Glutamatergic neuron (in vitro differentiated cells): ENCODE data around the gene MRPL4. TPM values are rescaled to one million over a fixed set of nuclear protein-coding genes. Genes with fewer than 3 reads are reported as not detected.
A peak's percentile ranks its signal among the peaks of the same experiment; 100 is the strongest.

Source experiments
- DNase-seq: peaks from one replicate; pipeline ENCODE4 v3.0.0; 2022
- H3K27ac Mint-ChIP-seq: one replicate; pipeline ENCODE4 v1.8.0; 2020; ENCODE audit warnings: mild to moderate bottlenecking, mixed read lengths, inconsistent platforms; ENCODE audit not compliant: unreplicated experiment
- H3K27me3 Mint-ChIP-seq: one replicate; pipeline ENCODE4 v1.8.0; 2020; ENCODE audit warnings: mild to moderate bottlenecking, moderate library complexity, mixed read lengths, inconsistent platforms; ENCODE audit not compliant: unreplicated experiment
- H3K36me3 Mint-ChIP-seq: one replicate; pipeline ENCODE4 v1.8.0; 2020; ENCODE audit warnings: mild to moderate bottlenecking, mixed read lengths, inconsistent platforms; ENCODE audit not compliant: unreplicated experiment
- H3K4me1 Mint-ChIP-seq: one replicate; pipeline ENCODE4 v1.8.0; 2020; ENCODE audit warnings: mild to moderate bottlenecking, low read depth, mixed read lengths, inconsistent platforms; ENCODE audit not compliant: unreplicated experiment
- H3K4me3 Mint-ChIP-seq: one replicate; pipeline ENCODE4 v1.8.0; 2020; ENCODE audit warnings: mild to moderate bottlenecking, mixed read lengths, inconsistent platforms; ENCODE audit not compliant: unreplicated experiment
- H3K9me3 Mint-ChIP-seq: one replicate; pipeline ENCODE4 v1.8.0; 2020; ENCODE audit warnings: mild to moderate bottlenecking, moderate library complexity, mixed read lengths, inconsistent platforms; ENCODE audit not compliant: unreplicated experiment
- total RNA-seq: library from RNA; stranded (reverse); fragmentation: NEBNext Ultra II Directional; extraction: Animal tissue kit (Norgen Biotek cat#: 25700); gene quantifications from one replicate; pipeline ENCODE4 v1.2.1, GENCODE V29; 2021; ENCODE audit not compliant: unreplicated experiment
- TF ChIP-seq, protein P1 (sequence below): fragments of 200-600 bp; sonication (generic); IDR thresholded peaks from one replicate; pipeline ENCODE4 v1.5.0; 2021; ENCODE audit not compliant: partially characterized antibody, unreplicated experiment

The MRPL4 gene
- total RNA-seq, 1 donor from 2014 or later: 42.8 TPM

DNA sequence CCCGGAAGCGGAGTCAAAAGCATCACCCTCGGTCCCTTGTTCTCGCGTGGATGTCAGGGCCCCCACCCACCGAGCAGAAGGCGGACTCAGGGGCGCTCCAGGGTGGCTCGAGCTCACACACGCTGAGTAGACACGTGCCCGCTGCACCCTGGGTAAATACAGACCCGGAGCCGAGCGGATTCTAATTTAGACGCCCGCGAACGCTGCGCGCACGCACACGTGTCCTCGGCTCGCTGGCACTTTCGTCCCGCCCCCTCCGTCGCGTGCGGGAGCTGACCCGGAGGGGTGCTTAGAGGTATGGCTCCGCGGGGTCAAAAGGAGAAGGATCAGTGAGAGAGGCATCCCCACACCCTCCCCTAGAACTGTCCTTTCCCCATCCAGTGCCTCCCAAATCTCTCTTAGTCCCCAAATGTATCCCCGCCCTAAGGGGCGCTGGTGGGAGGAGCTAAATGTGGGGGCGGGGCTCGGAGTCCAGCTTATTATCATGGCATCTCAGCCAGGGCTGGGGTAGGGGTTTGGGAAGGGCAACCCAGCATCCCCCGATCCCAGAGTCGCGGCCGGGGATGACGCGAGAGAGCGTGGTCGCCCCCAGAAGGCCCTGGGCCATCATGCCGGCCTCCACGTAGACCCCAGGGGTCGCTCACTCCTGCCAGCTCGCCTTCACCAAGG, 37.3 kb downstream of the MRPL4 start:
- H3K9me3 Mint-ChIP-seq: peaks cover 14% of the 10 kb centered on the region
- DNase-seq: peak; percentile 46
- H3K27ac Mint-ChIP-seq: no peak overlapping the region
- TF ChIP-seq, protein P1, sequence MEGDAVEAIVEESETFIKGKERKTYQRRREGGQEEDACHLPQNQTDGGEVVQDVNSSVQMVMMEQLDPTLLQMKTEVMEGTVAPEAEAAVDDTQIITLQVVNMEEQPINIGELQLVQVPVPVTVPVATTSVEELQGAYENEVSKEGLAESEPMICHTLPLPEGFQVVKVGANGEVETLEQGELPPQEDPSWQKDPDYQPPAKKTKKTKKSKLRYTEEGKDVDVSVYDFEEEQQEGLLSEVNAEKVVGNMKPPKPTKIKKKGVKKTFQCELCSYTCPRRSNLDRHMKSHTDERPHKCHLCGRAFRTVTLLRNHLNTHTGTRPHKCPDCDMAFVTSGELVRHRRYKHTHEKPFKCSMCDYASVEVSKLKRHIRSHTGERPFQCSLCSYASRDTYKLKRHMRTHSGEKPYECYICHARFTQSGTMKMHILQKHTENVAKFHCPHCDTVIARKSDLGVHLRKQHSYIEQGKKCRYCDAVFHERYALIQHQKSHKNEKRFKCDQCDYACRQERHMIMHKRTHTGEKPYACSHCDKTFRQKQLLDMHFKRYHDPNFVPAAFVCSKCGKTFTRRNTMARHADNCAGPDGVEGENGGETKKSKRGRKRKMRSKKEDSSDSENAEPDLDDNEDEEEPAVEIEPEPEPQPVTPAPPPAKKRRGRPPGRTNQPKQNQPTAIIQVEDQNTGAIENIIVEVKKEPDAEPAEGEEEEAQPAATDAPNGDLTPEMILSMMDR: no peak
- peak overlapping the region; percentile 31 for H3K4me3 Mint-ChIP-seq
- H3K27me3 Mint-ChIP-seq: peaks cover 34% of the 10 kb centered on the region
- peaks cover 5% of the 10 kb centered on the region for H3K4me1 Mint-ChIP-seq
- no peaks in the 10 kb centered on the region for H3K36me3 Mint-ChIP-seq

DNA sequence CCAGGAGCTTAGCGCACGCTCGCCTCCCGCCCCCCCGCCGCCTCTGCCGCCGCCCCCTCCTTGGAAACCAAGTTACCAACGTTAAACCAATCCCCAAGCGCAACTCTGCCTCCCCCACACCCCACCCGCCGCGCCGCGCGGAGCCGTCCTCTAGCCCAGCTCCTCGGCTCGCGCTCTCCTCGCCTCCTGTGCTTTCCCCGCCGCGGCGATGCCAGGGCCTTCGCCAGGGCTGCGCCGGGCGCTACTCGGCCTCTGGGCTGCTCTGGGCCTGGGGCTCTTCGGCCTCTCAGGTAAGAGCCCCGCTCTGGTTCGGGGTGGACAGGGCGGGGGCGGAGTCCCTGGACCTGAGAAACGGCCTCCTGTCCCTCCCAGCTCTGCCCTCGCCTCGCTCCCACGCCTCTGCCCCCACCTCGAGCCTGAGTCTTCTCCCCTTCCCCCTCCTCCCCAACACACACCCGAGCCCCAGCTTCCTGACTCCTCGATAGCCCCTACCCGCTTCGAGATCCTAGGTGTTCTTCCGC, 37.9 kb downstream of the MRPL4 start, which contains the start of gene ICAM5:
ICAM5 (plus strand) TSS at position 117 of the 521 bp plus-strand sequence; CDS start at position 209, 92 bp downstream.
- H3K9me3 Mint-ChIP-seq: peaks cover 14% of the 10 kb centered on the region
- H3K4me1 Mint-ChIP-seq: peaks cover 5% of the 10 kb centered on the region
- DNase-seq: peak; percentile 40
- peak within 1 kb of the TSS; percentile 74 for H3K4me3 Mint-ChIP-seq
- H3K36me3 Mint-ChIP-seq: no peaks in the 10 kb centered on the region
- H3K27me3 Mint-ChIP-seq: peaks cover 38% of the 10 kb centered on the region
- H3K27ac Mint-ChIP-seq: no peak within 1 kb of the TSS
- TF ChIP-seq, protein P1: no peak

DNA sequence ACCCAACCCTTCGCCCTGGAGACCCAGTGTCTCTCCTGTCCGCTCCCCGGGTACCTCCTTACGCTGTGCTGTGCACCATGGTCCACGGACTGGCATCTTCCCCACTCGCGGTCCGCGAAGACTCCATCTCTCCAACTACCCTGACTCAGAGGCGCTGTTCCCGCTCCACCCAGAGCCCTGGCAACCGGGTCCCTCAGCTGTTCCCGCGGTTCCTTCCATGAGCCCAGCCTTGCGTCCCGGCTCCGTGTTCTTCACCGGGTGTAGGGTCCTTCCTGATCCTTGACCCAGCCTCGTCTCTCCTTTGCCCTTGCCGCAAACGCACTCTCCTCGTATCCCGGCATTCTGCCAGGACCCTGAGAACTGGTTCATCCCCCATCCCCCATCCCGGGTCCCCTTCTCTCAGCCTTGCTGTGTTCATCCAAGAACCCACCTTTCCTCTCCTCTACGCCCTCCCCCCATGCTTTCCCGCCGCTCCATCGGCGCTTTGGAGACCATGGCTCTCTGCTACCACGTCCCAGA, 38.4 kb downstream of the MRPL4 start:
- Mint-ChIP-seq H3K27me3 (peaks cover 38% of the 10 kb centered on the region), H3K36me3 (no peaks in the 10 kb centered on the region), H3K4me1 (peaks cover 5% of the 10 kb centered on the region), H3K27ac (no peak overlapping the region), H3K9me3 (peaks cover 12% of the 10 kb centered on the region), H3K4me3 (peak overlapping the region; percentile 74)
- no peak for DNase-seq
- TF ChIP-seq, protein P1: no peak

DNA sequence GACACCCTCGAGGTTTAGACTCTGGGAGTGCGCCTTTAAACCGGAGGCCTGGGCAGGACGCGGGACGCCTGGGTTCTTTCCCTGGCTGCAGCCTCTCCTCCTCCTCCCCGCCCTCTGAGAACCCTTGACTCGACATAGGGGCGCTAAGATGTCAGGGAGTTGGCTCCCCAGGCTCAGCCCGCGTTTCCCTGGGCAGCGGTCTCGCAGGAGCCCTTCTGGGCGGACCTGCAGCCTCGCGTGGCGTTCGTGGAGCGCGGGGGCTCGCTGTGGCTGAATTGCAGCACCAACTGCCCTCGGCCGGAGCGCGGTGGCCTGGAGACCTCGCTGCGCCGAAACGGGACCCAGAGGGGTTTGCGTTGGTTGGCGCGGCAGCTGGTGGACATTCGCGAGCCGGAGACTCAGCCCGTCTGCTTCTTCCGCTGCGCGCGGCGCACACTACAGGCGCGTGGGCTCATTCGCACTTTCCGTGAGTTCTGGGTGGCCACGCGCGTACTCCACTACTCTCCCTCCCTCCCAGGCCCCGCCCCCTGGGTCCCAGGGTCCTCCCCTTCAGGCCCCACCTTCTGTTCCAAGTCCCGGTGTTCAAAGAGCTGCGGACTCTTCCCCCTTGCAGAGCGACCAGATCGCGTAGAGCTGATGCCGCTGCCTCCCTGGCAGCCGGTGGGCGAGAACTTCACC, 39.0 kb downstream of the MRPL4 start:
- peak; percentile 65 for DNase-seq
- H3K27ac Mint-ChIP-seq: no peak overlapping the region
- H3K36me3 Mint-ChIP-seq: no peaks in the 10 kb centered on the region
- peaks cover 41% of the 10 kb centered on the region for H3K27me3 Mint-ChIP-seq
- H3K4me3 Mint-ChIP-seq: peak overlapping the region; percentile 84
- TF ChIP-seq, protein P1: no peak
- H3K9me3 Mint-ChIP-seq: peaks cover 12% of the 10 kb centered on the region
- peaks cover 5% of the 10 kb centered on the region for H3K4me1 Mint-ChIP-seq
